ENCODE data around the gene NTRK3. TPM values are rescaled to one million over a fixed set of nuclear protein-coding genes. Genes with fewer than 3 reads are reported as not detected.

NTRK3 gene
- total RNA-seq, 1 donor from 2014 or later: 1.1 TPM

DNA sequence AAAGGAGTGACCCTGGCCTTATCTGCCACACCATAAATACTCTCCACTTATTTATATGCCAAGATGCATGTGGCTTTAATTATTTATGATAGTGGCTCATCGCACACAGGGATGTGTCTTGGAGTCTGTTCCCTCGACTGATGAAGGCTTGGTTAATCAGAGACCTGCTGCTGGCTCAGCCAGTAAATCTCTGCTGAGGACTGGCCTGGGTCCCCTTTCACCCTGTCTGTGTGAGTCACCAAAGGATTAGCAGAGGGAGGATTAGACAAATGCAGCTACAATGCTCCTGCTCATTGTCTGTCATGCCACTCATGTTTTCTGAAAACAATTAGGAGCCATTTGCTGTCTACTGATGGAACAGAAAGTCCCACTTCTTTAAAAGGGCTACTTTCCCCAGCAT, 226.8 kb downstream of the NTRK3 start:
- no peak overlapping the region for H3K4me3 Mint-ChIP-seq
- no peak for TF ChIP-seq CTCF (conservative IDR thresholded peaks at IDR 0.05)

GRCh38 chr15:88028024-88028423, 228.5 kb downstream of the NTRK3 start:
- no peaks in the 10 kb centered on the region for H3K36me3 Mint-ChIP-seq (ENCODE audit: low read depth)
- DNase-seq (ENCODE audit: low read depth, low spot score): no peak

More for the DNA sequence above, 226.8 kb downstream of the NTRK3 start:
- no peak overlapping the region for H3K27ac Mint-ChIP-seq (ENCODE audit: unreplicated experiment)
- H3K36me3 Mint-ChIP-seq (ENCODE audit: low read depth): no peaks in the 10 kb centered on the region
- no peak for DNase-seq (ENCODE audit: low read depth, low spot score)
- peaks cover 5% of the 10 kb centered on the region for H3K27me3 Mint-ChIP-seq (ENCODE audit: low read depth)
- H3K9me3 Mint-ChIP-seq: peaks cover 4% of the 10 kb centered on the region
- H3K4me1 Mint-ChIP-seq: no peaks in the 10 kb centered on the region

GRCh38 chr15:88023914-88024313, 232.6 kb downstream of the NTRK3 start:
- H3K27me3 Mint-ChIP-seq (ENCODE audit: low read depth): peaks cover 36% of the 10 kb centered on the region
- no peaks in the 10 kb centered on the region for H3K36me3 Mint-ChIP-seq (ENCODE audit: low read depth)
- no peak overlapping the region for H3K4me3 Mint-ChIP-seq
- H3K9me3 Mint-ChIP-seq: peaks cover 4% of the 10 kb centered on the region
- H3K27ac Mint-ChIP-seq (ENCODE audit: unreplicated experiment): no peak overlapping the region
- no peak for TF ChIP-seq CTCF (conservative IDR thresholded peaks at IDR 0.05)
- no peaks in the 10 kb centered on the region for H3K4me1 Mint-ChIP-seq
- no peak for DNase-seq (ENCODE audit: low read depth, low spot score)

More at GRCh38 chr15:88028024-88028423, 228.5 kb downstream of the NTRK3 start:
- TF ChIP-seq CTCF (conservative IDR thresholded peaks at IDR 0.05): no peak
- H3K9me3 Mint-ChIP-seq: peaks cover 4% of the 10 kb centered on the region
- no peak overlapping the region for H3K27ac Mint-ChIP-seq (ENCODE audit: unreplicated experiment)
- peaks cover 8% of the 10 kb centered on the region for H3K27me3 Mint-ChIP-seq (ENCODE audit: low read depth)
- H3K4me1 Mint-ChIP-seq: no peaks in the 10 kb centered on the region
- no peak overlapping the region for H3K4me3 Mint-ChIP-seq

GRCh38 chr15:88022716-88023115, 233.8 kb downstream of the NTRK3 start:
- H3K27ac Mint-ChIP-seq (ENCODE audit: unreplicated experiment): no peak overlapping the region
- no peak for DNase-seq (ENCODE audit: low read depth, low spot score)
- no peaks in the 10 kb centered on the region for H3K4me1 Mint-ChIP-seq
- no peaks in the 10 kb centered on the region for H3K36me3 Mint-ChIP-seq (ENCODE audit: low read depth)
- peaks cover 2% of the 10 kb centered on the region for H3K9me3 Mint-ChIP-seq
- H3K4me3 Mint-ChIP-seq: no peak overlapping the region
- no peak for TF ChIP-seq CTCF (conservative IDR thresholded peaks at IDR 0.05)
- H3K27me3 Mint-ChIP-seq (ENCODE audit: low read depth): peaks cover 38% of the 10 kb centered on the region

DNA sequence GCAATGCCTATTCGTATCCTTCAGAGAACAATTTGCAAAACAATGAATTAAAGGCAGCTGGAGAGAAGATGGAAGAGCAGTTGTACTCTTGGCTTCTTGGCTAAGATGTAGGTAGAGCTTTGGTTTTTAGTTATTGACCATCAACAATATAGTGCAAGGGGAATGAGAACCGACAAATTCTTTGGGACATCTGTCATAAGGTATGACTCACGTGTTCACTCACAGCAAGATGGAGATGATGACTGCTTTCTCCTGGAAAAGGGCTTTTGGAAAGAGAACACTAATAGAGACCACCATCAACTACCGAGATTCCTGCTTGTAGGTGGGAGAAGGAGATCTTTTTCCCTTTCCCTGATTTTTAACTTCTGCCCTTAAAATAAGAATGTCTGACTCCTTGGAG, 234.9 kb downstream of the NTRK3 start:
- DNase-seq (ENCODE audit: low read depth, low spot score): no peak
- TF ChIP-seq CTCF (conservative IDR thresholded peaks at IDR 0.05): no peak
- Mint-ChIP-seq H3K4me3 (no peak overlapping the region), H3K4me1 (no peaks in the 10 kb centered on the region), H3K9me3 (no peaks in the 10 kb centered on the region), H3K36me3 (ENCODE audit: low read depth) (no peaks in the 10 kb centered on the region), H3K27me3 (ENCODE audit: low read depth) (peaks cover 38% of the 10 kb centered on the region), H3K27ac (ENCODE audit: unreplicated experiment) (no peak overlapping the region)

DNA sequence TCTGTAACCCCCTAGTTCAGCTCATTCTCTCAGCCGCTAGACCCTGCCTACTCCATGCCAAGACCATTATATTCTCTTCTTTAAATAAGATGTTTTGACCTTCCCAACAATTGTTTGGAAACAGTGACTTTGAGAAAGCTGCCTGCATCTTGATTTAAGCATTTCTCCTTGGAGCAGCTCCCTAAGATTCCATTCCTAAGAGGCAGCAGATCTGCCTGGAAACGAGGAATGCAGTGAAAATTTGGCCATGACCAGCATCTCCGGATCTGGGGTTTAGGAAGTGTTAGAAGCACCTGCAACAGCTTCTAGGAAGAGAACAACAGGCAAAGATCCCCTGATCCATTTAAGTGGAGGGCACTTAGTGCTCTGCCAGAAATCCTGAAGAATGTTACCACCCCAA, 235.7 kb downstream of the NTRK3 start:
- no peaks in the 10 kb centered on the region for H3K9me3 Mint-ChIP-seq
- no peak for DNase-seq (ENCODE audit: low read depth, low spot score)
- no peaks in the 10 kb centered on the region for H3K36me3 Mint-ChIP-seq (ENCODE audit: low read depth)
- H3K4me1 Mint-ChIP-seq: peaks cover 3% of the 10 kb centered on the region
- TF ChIP-seq CTCF (conservative IDR thresholded peaks at IDR 0.05): no peak
- H3K4me3 Mint-ChIP-seq: no peak overlapping the region
- peaks cover 41% of the 10 kb centered on the region for H3K27me3 Mint-ChIP-seq (ENCODE audit: low read depth)
- no peak overlapping the region for H3K27ac Mint-ChIP-seq (ENCODE audit: unreplicated experiment)
